HG02759 (cell line): ENCODE results near the gene FRS2.
A peak's percentile ranks its signal among the peaks of the same experiment; 100 is the strongest.

Experiments
- ATAC-seq: cut with Tn5 transposase; IDR thresholded peaks from one replicate; pipeline ENCODE4 v1.9.1; 2021; ENCODE audit warnings: mild to moderate bottlenecking, moderate library complexity; ENCODE audit not compliant: unreplicated experiment

FRS2 gene

GRCh38 chr12:69497308-69498026, 27.3 kb downstream of the FRS2 start:
- ATAC-seq: peak; percentile 95

DNA sequence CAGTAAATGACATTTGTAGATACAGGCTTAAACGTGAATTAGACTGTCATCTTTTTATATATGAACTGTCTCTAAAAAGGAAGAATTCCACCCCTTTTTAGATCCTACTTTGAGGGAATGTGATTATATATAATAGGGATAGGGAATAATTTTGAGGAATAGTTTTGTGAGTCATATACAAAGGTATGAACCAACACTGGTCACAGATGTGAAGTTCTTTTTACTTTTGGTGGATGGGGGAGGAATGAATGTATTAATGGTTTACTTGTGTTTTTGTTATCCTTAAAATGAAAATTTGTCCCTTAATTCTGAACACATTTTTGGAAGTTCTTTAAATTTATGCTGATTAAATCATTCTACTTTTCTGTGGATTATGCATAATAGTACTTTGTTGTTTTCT, 30.4 kb downstream of the FRS2 start:
- no peak for ATAC-seq

GRCh38 chr12:69501154-69501895, 31.1 kb downstream of the FRS2 start:
- ATAC-seq: no peak

GRCh38 chr12:69502345-69503081, 32.3 kb downstream of the FRS2 start:
- no peak for ATAC-seq

DNA sequence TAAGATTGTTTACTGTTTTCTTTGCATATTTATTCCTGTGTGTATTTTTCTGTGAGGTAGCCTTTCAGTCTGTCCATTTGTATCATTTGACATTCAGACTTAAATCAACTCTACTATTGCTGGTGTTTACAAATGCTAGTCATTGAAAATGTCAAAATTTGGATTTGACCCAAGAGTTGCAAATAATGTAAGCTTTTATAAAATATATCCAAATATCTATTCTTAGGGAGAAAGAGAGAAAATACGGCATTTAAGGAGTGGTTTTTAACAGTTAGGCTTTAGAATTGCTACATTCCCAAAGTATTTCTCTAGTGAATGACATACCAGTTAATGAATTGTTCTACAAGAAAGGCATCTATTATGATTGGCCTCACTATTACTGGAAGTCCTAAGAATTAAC, 37.9 kb downstream of the FRS2 start:
- no peak for ATAC-seq

DNA sequence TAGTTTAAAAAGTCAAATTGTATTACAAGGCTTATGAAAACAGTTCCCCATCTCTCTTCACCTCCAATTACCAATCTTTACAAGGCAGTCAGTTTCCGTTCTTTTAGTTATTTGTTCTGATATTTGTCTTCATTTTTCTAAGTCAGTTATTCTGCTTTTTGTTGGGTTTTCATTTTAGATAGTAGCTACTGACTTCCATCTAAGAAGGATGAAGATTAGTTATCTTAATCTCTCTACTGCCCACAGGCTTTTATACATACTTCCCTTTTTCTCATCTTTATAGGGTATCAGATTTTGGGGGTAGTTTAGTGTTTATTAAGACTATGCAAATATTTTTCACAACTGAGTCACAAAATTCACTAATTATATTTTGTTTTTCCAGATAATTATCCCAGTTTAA, 38.4 kb downstream of the FRS2 start:
- ATAC-seq: no peak

DNA sequence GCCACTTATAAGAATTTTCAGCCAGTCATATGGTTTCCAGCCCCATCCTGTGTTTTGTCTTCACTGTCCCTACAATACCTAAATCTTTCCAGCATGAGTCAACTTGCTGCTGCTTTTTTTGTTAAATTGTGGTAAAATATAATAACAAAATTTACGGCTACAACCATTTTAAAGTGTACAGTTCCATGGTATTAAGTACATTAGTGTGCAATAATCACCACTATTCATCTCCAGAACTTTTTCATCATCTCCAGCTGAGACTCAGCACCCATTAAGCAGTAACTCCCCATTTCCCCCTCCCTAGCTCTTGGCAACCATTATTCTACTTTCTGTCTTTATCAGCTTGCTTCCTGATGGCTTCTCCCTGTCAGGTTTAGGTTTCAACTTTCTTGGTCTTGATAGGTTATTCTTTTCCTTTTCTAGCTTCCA, 39.1 kb downstream of the FRS2 start:
- ATAC-seq: no peak

- no peak for ATAC-seq
Measured at GRCh38 chr12:69509904-69510827, 40.0 kb downstream of the FRS2 start.

- no peak for ATAC-seq
Measured at GRCh38 chr12:69511016-69511415, 40.8 kb downstream of the FRS2 start.

DNA sequence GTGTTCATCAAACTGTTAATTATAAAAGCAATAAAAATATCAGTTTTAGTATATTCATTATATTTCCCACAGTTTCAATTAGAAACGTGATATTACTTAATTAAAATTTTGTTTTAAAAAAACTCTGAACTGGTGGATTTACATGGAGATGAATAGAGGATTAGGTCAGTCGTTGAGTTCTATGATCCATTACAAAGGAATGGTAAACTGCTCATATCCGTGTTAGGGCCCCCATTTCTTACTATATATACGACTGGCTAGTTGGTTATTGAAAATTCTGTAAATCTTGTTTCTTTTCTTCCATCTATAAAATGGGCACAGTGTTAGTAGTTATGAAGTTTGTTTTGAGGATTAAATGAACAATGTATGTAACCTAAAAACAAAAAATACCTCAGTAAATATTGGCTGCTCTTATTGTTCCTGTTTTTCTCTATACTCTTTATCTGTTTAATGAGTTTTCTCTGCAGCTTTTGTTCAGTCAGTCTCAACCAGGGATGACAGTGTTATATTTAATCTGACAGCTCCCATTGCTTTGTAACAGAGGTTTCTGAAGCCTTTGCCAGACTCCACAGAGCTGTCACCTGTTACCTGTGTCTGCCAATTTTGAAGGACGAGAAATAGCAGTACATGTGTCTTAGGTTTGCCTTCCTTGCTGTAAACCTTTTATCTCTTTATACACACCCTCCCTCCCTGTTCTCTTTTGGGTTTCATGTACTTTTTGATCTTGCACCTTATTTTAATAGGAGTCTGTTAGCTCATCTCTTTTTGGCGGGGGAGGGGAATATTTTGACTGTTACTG, 41.5 kb downstream of the FRS2 start:
- ATAC-seq: no peak

- no peak for ATAC-seq
Measured at GRCh38 chr12:69512820-69513219, 42.6 kb downstream of the FRS2 start.

DNA sequence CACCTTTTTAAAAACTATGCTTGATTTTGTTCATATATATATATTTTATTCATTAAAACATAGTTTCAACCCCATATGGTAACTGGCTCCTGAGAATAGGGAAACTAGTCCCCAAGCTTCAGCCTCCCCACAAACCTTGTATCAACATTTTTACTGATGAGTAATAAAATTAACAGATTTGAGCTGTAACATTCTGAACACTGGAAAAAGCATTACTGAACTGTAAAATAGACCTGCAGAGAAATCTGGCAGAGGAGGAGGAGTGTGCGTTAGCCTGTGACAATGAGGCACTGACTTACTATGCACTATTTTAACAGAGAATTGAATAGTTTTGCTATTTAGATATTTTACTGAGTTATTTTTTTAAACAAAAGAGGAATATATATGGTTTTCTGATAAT, 43.1 kb downstream of the FRS2 start:
- no peak for ATAC-seq

DNA sequence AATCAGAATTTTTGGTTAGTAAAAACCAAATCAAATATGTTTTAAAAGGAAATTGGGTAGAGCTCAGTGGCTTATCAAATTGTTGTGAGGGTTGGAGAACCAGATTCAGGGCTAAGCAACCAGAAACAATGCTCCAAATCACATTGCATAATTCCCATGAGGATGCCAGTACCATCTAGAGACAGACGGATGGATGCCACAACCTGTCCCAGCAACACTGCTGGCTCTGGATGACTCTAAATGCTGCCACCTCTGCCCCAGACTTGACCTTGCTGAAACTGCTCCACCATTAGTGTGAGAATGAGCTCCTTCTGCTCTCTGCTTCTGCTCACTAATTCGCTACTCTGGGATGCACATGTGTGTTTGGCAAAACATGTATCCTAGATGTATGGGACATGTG, 43.9 kb downstream of the FRS2 start:
- no peak for ATAC-seq

- ATAC-seq: no peak
Measured at GRCh38 chr12:69514845-69515244, 44.7 kb downstream of the FRS2 start.

DNA sequence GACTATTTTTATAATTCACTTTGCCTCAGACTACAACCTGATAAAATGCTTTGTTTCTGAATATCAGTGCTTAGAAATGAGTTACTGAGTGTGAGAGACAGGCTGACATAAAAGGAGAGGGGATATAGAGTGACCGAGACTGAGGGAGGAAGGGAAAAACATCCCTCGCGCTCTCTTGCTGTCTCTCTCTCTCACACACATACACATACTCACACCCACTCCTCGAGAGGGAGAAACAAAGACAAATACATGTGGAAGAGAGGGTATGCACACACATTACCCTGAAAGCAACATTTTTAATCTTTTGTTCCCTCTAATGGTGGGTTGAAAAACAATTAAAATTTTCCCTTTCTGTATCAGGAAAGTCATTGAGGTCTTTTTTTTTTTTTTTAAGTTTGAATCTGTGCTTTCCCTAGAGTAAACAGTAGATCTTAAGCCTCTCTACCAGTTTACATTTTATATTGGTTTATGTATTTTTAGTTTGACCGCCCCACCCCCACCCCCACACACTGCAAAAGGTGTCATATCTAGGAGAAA, 45.3 kb downstream of the FRS2 start:
- ATAC-seq: no peak

GRCh38 chr12:69516950-69517349, 46.8 kb downstream of the FRS2 start:
- no peak for ATAC-seq

DNA sequence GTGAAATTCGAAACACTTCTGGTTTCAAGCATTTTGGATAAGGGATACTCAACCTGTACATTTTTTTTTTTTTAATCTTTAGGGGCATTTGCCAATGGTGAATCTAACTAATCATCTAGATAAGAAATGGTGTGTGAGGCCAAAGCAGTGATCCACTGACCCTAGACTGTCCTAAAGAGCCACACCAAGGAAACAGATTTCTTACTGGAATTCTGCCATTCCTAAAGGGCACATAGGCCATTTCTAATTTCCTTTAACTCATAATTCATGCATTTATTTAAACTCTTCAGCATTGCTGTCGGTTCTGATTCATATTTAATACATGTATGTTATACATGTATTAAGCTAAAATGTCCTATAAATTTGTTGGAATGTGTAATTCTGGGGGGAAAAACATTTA, 47.2 kb downstream of the FRS2 start:
- ATAC-seq: no peak

DNA sequence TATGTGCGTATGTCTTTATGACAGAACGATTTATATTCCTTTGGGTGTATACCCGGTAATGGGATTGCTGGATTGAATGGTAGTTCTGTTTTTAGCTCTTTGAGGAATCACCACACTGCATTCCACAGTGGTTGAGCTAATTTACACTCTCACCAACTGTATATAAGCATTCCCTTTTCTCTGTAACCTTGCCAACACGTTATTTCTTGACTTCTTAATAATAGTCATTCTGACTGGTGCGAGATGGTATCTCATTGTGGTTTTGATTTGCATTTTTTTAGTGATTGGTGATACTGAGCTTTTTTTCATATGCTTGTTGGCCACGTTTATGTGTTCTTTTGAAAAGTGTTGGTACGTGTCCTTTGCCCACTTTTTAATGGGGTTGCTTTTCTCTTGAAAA, 49.7 kb downstream of the FRS2 start:
- no peak for ATAC-seq

DNA sequence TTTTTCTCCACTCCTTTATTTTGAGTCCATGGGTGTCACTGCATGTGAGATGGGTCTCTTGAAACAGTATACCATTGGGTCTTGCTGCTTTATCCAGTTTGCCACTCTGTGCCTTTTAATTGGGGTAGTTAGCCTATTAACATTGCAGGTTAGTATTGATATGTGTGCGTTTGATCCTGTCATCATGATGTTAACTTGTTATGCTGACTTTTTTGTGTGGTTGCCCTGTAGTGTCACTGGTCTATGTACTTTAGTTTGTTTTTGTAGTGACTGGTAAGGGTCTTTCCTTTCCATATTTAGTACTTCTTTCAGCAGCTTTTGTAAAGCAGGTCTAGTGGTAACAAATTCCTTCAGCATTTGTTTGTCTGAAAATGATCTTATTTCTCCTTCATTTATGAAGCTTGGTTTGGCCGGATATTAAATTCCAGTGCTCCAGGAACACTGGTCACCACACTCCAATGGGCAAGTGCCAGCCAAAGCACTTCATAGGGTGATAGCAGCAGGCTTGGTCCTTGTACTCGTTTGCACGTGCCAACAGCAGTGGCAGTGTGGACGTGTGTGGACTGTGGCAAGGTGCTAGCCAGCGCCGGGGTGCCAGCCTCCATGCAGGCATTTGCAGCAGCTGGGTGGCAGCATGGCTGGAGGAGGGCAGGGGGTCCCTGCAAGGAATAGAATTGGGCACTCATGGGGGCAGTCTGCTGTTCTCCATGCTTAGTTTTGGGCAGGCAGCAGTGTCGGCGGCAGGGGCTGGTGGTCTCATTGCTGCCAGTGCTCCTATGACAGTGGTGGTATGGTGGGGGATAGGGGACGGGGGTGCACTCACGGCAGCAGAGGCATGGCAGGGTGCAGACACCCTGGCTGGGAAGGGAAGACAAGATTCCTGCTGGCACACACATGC, 53.5 kb downstream of the FRS2 start:
- no peak for ATAC-seq
